GM19099 (cell line): ENCODE data around the gene MTO1.

Source experiments
- POLR2A ChIP-seq: IDR thresholded peaks from 3 replicates; pipeline ENCODE4 v1.6.1; 2011; ENCODE audit warnings: low read depth; ENCODE audit not compliant: insufficient read length; ENCODE audit errors: extremely low read depth

MTO1 gene

GRCh38 chr6:73481969-73482368, 20.4 kb downstream of the MTO1 start:
- TF ChIP-seq POLR2A: no peak

- TF ChIP-seq POLR2A: no peak
Observed at GRCh38 chr6:73484438-73484837, 22.9 kb downstream of the MTO1 start.

- TF ChIP-seq POLR2A: no peak
Observed at GRCh38 chr6:73487473-73487872, 25.9 kb downstream of the MTO1 start.

GRCh38 chr6:73491377-73491776, 29.8 kb downstream of the MTO1 start:
- no peak for TF ChIP-seq POLR2A

GRCh38 chr6:73497915-73498314, 36.4 kb downstream of the MTO1 start:
- no peak for TF ChIP-seq POLR2A

GRCh38 chr6:73503027-73503772, 41.7 kb downstream of the MTO1 start:
- no peak for TF ChIP-seq POLR2A

GRCh38 chr6:73504160-73504559, 42.6 kb downstream of the MTO1 start:
- no peak for TF ChIP-seq POLR2A

- no peak for TF ChIP-seq POLR2A
Observed at GRCh38 chr6:73505142-73505541, 43.6 kb downstream of the MTO1 start.

- TF ChIP-seq POLR2A: no peak
Observed at GRCh38 chr6:73506246-73506645, 44.7 kb downstream of the MTO1 start.

- no peak for TF ChIP-seq POLR2A
Observed at GRCh38 chr6:73508776-73509175, 47.2 kb downstream of the MTO1 start.

- TF ChIP-seq POLR2A: no peak
Observed at GRCh38 chr6:73509851-73510250, 48.3 kb downstream of the MTO1 start.

- no peak for TF ChIP-seq POLR2A
Observed at GRCh38 chr6:73511796-73512195, 50.3 kb downstream of the MTO1 start.

GRCh38 chr6:73513496-73513854, 51.9 kb downstream of the MTO1 start:
- TF ChIP-seq POLR2A: no peak

GRCh38 chr6:73514746-73515110, 53.2 kb downstream of the MTO1 start:
- TF ChIP-seq POLR2A: no peak

- TF ChIP-seq POLR2A: peak; percentile 48
Observed at GRCh38 chr6:73515204-73515655, 53.7 kb downstream of the MTO1 start.

GRCh38 chr6:73516514-73517489, 55.3 kb downstream of the MTO1 start:
- peak; percentile 52 for TF ChIP-seq POLR2A
